Neural cell (in vitro differentiated cells): ENCODE data around the gene CADPS2. TPM values are rescaled to one million over a fixed set of nuclear protein-coding genes. Genes with fewer than 3 reads are reported as not detected.
"Not testable (repeated sequence)": the region's sequence is repeated elsewhere in the genome, so short reads cannot be mapped to it uniquely, and the experiment has no call there.

Experiments
- H2AFZ ChIP-seq: fragments of 200-600, 300-800 bp; sonication (generic), shearing (Covaris generic); 2 replicates; pipeline ENCODE4 v1.6.0; 2014; ENCODE audit warnings: low read depth, mild to moderate bottlenecking, antibody characterized with exemption, low read length, moderate library complexity
- H3F3A ChIP-seq: fragments of 200-600 bp; shearing (Covaris generic); 2 replicates; pipeline ENCODE4 v1.6.1; 2016; ENCODE audit warnings: mild to moderate bottlenecking, moderate library complexity, mixed read lengths, antibody characterized with exemption, low read length; ENCODE audit not compliant: insufficient read depth, poor library complexity, severe bottlenecking
- H3K27ac ChIP-seq: fragments of 200-600, 300-800 bp; sonication (generic), shearing (Covaris generic); 2 replicates; pipeline ENCODE4 v1.5.1; 2014; ENCODE audit warnings: mild to moderate bottlenecking, low read length, moderate library complexity
- H3K27me3 ChIP-seq: fragments of 300-800, 200-600 bp; sonication (generic), shearing (Covaris generic); 2 replicates; pipeline ENCODE4 v1.6.0; 2014; ENCODE audit warnings: mild to moderate bottlenecking, low read depth, low read length, moderate library complexity; ENCODE audit not compliant: insufficient read depth
- H3K36me3 ChIP-seq: fragments of 300-800, 200-600 bp; sonication (generic), shearing (Covaris generic); 2 replicates; pipeline ENCODE4 v1.5.1; 2014; ENCODE audit warnings: mild to moderate bottlenecking, antibody characterized with exemption, low read length, moderate library complexity; ENCODE audit not compliant: insufficient read depth
- H3K4me2 ChIP-seq: fragments of 300-800, 200-600 bp; sonication (generic), shearing (Covaris generic); 2 replicates; pipeline ENCODE4 v1.6.0; 2014; ENCODE audit warnings: mild to moderate bottlenecking, low read length
- H3K4me3 ChIP-seq: fragments of 300-800, 200-600 bp; sonication (generic), shearing (Covaris generic); 2 replicates; pipeline ENCODE4 v1.5.1; 2014; ENCODE audit warnings: mild to moderate bottlenecking, low read length, moderate library complexity
- H3K79me2 ChIP-seq: fragments of 200-600 bp; shearing (Covaris generic); replicated peaks from 2 replicates; pipeline ENCODE4 v1.6.0; 2014; ENCODE audit warnings: mild to moderate bottlenecking, low read length, moderate library complexity; ENCODE audit not compliant: insufficient read depth
- H3K9ac ChIP-seq: fragments of 300-800, 200-600 bp; sonication (generic), shearing (Covaris generic); 2 replicates; pipeline ENCODE4 v1.6.1; 2016; ENCODE audit warnings: mild to moderate bottlenecking, low read length, mixed read lengths
- H3K9me2 ChIP-seq: fragments of 200-600 bp; shearing (Covaris generic); 2 replicates; pipeline ENCODE4 v1.6.1; 2016; ENCODE audit warnings: mild to moderate bottlenecking, low read length, mixed read lengths; ENCODE audit not compliant: insufficient read depth
- H3K9me3 ChIP-seq: fragments of 200-600, 300-800 bp; sonication (generic), shearing (Covaris generic); 2 replicates; pipeline ENCODE4 v1.6.1; 2016; ENCODE audit warnings: mild to moderate bottlenecking, mixed run types, low read length, moderate library complexity, mixed read lengths
- H4K20me1 ChIP-seq: fragments of 200-600 bp; shearing (Covaris generic); 2 replicates; pipeline ENCODE4 v1.6.1; 2016; ENCODE audit warnings: mild to moderate bottlenecking, mixed run types; ENCODE audit not compliant: insufficient read depth
- CTCF ChIP-seq: fragments of 450-650 bp; IDR thresholded peaks from 2 replicates; pipeline ENCODE4 v1.5.1; 2014; ENCODE audit warnings: antibody characterized with exemption, mild to moderate bottlenecking, moderate library complexity; ENCODE audit not compliant: poor library complexity, severe bottlenecking
- EP300 ChIP-seq: fragments of 450-650 bp; conservative IDR thresholded peaks from 2 replicates; pipeline ENCODE4 v1.6.1; 2014; ENCODE audit warnings: antibody characterized with exemption, mild to moderate bottlenecking, moderate library complexity; ENCODE audit not compliant: poor library complexity, severe bottlenecking
- EZH2 ChIP-seq: fragments of 200-600, 300-800 bp; shearing (Covaris generic), sonication (generic); IDR thresholded peaks from 2 replicates; pipeline ENCODE4 v1.6.1; 2014; ENCODE audit warnings: antibody characterized with exemption, low read length, borderline replicate concordance, mild to moderate bottlenecking; ENCODE audit not compliant: insufficient read depth, poor library complexity, severe bottlenecking
- MXI1 ChIP-seq: fragments of 450-650 bp; conservative IDR thresholded peaks from 2 replicates; pipeline ENCODE4 v1.6.1; 2014; ENCODE audit warnings: antibody characterized with exemption, mild to moderate bottlenecking; ENCODE audit not compliant: poor library complexity, severe bottlenecking
- POLR2AphosphoS5 ChIP-seq: IDR thresholded peaks from 2 replicates; pipeline ENCODE4 v1.6.1; 2012
- RAD21 ChIP-seq: fragments of 450-650 bp; conservative IDR thresholded peaks from 2 replicates; pipeline ENCODE4 v1.6.1; 2014; ENCODE audit warnings: antibody characterized with exemption, mild to moderate bottlenecking, moderate library complexity
- REST ChIP-seq: IDR thresholded peaks from 2 replicates; pipeline ENCODE4 v1.6.1; 2012; ENCODE audit warnings: borderline replicate concordance
- SMC3 ChIP-seq: fragments of 450-650 bp; conservative IDR thresholded peaks from 2 replicates; pipeline ENCODE4 v1.6.1; 2014; ENCODE audit warnings: antibody characterized with exemption, mild to moderate bottlenecking, moderate library complexity; ENCODE audit not compliant: poor library complexity
- TAF1 ChIP-seq: IDR thresholded peaks from 2 replicates; pipeline ENCODE4 v1.6.1; 2012; ENCODE audit warnings: low read depth
- polyA plus RNA-seq: library from polyadenylated mRNA; depleted of rRNA; stranded (reverse); fragments of >200 nt; gene quantifications from 2 replicates; pipeline ENCODE4 v1.2.3, GENCODE V29; 2014

CADPS2 gene
- polyA plus RNA-seq, 1 donor from 2014 or later: 5.9 TPM

GRCh38 chr7:122637784-122638183, 248.5 kb downstream of the CADPS2 start:
- Histone ChIP-seq H3K9me3 (no peaks in the 10 kb centered on the region), H3K9me2 (no peaks in the 10 kb centered on the region), H3K79me2 (no peaks in the 10 kb centered on the region), H3F3A (no peaks in the 10 kb centered on the region), H3K27me3 (no peaks in the 10 kb centered on the region), H3K9ac (no peak overlapping the region), H3K27ac (no peak overlapping the region), H4K20me1 (no peaks in the 10 kb centered on the region), H2AFZ (no peak overlapping the region), H3K4me2 (no peak overlapping the region), H3K4me3 (no peak overlapping the region), H3K36me3 (no peaks in the 10 kb centered on the region)
- TF ChIP-seq CTCF: no peak
- TF ChIP-seq SMC3: no peak
- TF ChIP-seq EP300: no peak
- TF ChIP-seq MXI1: no peak
- TF ChIP-seq RAD21: no peak
- no peak for TF ChIP-seq POLR2AphosphoS5
- TF ChIP-seq REST: no peak
- no peak for TF ChIP-seq EZH2
- no peak for TF ChIP-seq TAF1

GRCh38 chr7:122635481-122635880, 250.8 kb downstream of the CADPS2 start:
- not testable (repeated sequence) for H3K4me3 ChIP-seq, H3K9me3 ChIP-seq, H3K9me2 ChIP-seq, H3K27ac ChIP-seq, H3K27me3 ChIP-seq, H3K9ac ChIP-seq, H3K4me2 ChIP-seq, H3K36me3 ChIP-seq, H3K79me2 ChIP-seq, H4K20me1 ChIP-seq, H2AFZ ChIP-seq, H3F3A ChIP-seq

- Histone ChIP-seq H3K9me2 (no peaks in the 10 kb centered on the region), H3K27ac (no peak overlapping the region), H3F3A (no peaks in the 10 kb centered on the region), H3K4me3 (no peak overlapping the region), H3K27me3 (no peaks in the 10 kb centered on the region), H3K79me2 (no peaks in the 10 kb centered on the region), H3K9me3 (no peaks in the 10 kb centered on the region), H3K4me2 (no peak overlapping the region), H4K20me1 (no peaks in the 10 kb centered on the region), H3K36me3 (no peaks in the 10 kb centered on the region), H2AFZ (no peak overlapping the region), H3K9ac (no peak overlapping the region)
- TF ChIP-seq CTCF (no peak), RAD21 (no peak), REST (no peak), MXI1 (no peak), EP300 (no peak), EZH2 (no peak), TAF1 (no peak), POLR2AphosphoS5 (no peak), SMC3 (no peak)
Observed at GRCh38 chr7:122633472-122633871, 252.8 kb downstream of the CADPS2 start.
